SW 1271 (cell line): ENCODE results near the gene EPHA6.

Experiments
- DNase-seq, 2 experiments: peaks; one replicate each; lab custom pipeline; 2025; lab: John Stamatoyannopoulos, UW

Gene EPHA6

GRCh38 chr3:97278506-97278905, 464.1 kb downstream of the EPHA6 start:
- DNase-seq: no peak

- DNase-seq: no peak
These were observed 477.5 kb downstream of the EPHA6 start for GRCh38 chr3:97291901-97292300.

DNA sequence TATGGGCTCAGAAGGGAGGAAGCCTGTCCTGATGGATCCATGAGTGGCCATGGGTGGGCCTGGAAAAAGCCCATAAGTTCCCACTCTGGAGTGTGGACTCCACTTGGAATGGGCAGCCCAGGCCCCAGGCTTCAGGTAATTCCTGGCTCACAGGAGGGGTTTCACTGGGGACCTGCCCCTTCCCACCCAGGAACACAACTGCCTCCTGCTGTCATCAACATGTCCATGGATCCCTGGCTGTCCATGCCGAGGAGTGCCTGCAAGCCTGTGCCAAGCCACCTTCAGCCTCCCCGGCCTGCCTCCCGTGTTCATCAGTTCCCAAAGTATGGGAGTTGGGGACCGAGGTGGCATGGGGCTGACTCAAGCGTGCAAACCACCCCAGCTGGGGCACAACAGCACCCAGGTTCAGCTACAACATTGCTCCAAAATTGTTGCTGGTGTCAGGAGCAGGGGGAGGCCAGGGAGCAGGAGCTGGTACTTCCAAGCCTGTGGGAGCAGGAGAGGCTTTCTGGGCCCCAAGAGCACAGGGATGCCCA, 479.3 kb downstream of the EPHA6 start:
- no peak for DNase-seq

- DNase-seq: no peak
These were observed 482.6 kb downstream of the EPHA6 start for GRCh38 chr3:97297032-97297431.

GRCh38 chr3:97301114-97301513, 486.7 kb downstream of the EPHA6 start:
- no peak for DNase-seq

- DNase-seq: no peak
These were observed 491.8 kb downstream of the EPHA6 start for GRCh38 chr3:97306226-97306625.

DNA sequence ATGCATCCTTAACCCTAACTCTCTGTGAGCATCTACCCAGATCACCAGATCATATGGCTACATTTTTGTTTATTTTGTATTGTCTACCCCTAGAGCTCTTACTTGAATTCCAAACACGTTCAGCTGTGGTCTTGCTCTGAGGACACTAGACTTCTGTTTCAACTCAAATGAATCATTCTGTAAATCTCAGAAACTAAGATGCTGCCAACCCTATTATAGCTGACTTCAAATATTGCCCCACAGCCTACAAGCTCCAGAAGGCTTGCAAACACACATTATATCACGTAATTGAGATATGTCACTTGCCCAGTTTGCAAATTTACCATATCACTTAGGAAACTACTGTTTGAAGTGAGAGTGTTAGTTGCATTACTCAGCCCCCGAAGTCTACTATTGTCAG, 524.0 kb downstream of the EPHA6 start:
- no peak for DNase-seq

GRCh38 chr3:97340940-97341339, 526.5 kb downstream of the EPHA6 start:
- DNase-seq: no peak

- DNase-seq: no peak
These were observed 533.4 kb downstream of the EPHA6 start for GRCh38 chr3:97347780-97348179.

DNA sequence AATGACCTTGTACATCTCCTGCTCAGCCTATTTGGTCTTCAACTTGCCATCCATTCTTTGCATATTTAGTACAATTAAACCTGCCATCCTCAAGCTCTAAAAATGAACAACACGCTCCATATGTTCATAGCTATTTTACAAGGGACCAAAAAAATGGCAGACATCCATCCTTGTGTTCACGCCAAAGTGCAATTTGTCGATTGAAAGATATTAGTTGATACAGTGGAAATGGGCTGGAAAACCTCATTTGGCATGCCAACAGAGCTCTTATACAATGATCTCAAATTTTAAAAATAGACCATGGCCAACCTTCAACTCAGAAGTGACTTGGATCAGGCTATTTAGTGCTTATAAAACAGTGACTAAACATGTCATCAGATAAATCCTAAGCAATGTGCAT, 536.6 kb downstream of the EPHA6 start:
- DNase-seq: no peak

- no peak for DNase-seq
These were observed 538.8 kb downstream of the EPHA6 start for GRCh38 chr3:97353176-97353575.

- DNase-seq: no peak
These were observed 545.6 kb downstream of the EPHA6 start for GRCh38 chr3:97359977-97360376.

DNA sequence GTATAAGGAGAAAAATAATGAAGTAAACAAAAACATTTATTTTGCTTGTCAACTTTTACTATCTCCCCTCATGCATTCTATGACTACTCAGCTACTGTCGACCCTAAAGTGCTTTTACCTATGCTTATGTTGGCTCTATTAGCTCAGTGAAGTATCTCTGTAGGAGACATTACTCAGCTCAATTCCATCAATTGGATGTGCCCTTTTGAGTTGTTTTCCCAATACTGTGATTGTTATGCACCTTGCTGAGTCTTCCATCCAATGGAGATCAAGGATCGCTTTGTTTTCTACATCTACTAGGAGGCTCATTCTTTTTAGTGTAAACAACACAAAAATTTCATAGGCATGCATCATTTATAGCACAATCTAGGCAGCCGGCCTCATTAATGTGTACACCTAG, 546.4 kb downstream of the EPHA6 start:
- no peak for DNase-seq

GRCh38 chr3:97384583-97384982, 570.2 kb downstream of the EPHA6 start:
- DNase-seq: no peak

- no peak for DNase-seq
These were observed 574.4 kb downstream of the EPHA6 start for GRCh38 chr3:97388774-97389173.

DNA sequence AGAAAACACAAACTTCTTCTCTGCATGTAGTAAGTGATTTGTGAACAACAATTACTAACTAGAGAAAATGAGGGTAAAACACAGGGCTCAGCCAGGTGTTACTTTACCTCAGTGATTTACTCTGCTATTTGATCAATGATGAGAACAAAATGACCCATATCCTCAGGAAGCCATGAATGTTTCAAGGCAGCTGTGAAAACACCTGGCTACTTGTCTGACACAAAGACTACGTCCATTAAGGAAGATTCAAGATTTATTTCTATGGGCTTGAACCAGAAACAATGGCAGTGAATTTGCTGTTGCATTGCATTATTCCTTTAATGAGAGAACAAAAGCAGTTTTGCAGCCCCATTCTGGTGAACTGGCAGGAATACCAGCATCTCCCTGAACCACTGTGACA, 575.5 kb downstream of the EPHA6 start:
- DNase-seq: no peak

GRCh38 chr3:97391167-97391566, 576.8 kb downstream of the EPHA6 start:
- no peak for DNase-seq

DNA sequence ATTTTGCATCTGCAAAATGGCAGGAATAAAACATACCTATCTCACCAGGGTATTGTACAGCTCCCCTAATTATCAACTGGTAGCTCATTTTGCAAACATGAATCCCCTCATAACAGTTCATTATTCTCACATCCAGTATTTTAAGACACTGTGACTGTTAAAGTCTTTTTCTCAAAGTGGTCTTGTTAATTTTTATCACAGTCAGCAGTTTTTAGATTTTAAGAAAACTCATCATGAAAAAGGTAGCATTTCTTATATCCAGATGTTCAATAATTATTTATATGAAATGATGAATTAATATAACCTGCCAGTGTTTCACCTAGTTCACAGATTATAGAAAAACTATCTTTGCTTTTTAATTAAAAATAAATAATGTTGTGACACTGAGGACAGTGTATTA, 595.2 kb downstream of the EPHA6 start:
- no peak for DNase-seq

DNA sequence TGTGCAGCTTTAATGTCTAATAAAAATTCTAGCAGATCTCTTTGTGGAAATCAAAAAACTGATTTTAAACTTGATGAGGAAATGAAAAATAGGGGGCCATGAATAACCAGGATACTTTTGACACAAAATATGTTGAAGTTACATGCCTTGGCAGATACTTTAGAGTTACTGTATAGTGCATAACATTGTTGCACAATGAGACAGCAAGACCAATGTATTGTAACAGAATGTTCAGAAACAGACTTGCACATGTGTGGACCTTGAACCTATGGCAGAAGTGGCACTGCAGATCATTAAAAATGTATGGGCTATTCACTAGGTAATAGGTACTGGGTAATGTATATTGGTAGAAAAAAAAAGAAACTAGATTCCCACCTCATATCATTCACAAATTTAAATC, 607.2 kb downstream of the EPHA6 start:
- DNase-seq: no peak

GRCh38 chr3:97425002-97425401, 610.6 kb downstream of the EPHA6 start:
- DNase-seq: no peak

DNA sequence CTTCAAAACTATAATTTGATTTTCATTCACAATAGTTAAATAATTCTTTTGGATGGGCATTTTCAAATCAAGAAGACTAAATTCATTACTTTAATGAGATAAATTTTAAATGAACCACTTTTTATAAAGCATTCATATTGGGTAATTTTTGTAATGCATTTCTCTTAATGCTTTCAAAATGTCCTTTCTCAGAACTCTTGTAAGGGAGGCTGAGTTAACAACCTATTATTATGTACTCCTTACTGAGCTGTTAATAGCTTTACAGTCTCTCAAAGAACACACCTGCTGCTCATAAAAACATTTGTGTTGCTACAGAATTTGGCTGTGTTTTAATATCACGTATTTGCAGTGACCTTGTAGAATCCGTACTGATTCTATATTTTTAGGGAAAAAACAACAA, 616.2 kb downstream of the EPHA6 start:
- no peak for DNase-seq

- no peak for DNase-seq
These were observed 618.5 kb downstream of the EPHA6 start for GRCh38 chr3:97432914-97433313.

DNA sequence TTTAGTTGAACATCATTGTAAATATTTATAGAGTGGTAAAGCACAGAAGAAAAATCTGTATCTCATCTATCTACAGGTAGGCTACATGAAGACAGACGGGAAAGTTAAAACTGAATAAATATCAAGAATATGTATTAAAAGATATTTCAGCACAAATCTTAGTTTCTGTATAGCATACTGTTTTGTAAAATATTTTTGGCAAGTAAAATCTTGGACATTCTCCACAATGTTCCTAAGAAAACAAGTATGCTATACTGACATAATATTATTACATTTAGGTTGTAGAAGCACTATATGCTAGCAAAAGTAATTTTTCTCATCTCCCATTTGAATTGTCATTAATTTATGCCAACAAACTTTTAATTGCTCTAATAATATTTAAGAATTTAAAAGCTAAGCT, 623.7 kb downstream of the EPHA6 start:
- no peak for DNase-seq

DNA sequence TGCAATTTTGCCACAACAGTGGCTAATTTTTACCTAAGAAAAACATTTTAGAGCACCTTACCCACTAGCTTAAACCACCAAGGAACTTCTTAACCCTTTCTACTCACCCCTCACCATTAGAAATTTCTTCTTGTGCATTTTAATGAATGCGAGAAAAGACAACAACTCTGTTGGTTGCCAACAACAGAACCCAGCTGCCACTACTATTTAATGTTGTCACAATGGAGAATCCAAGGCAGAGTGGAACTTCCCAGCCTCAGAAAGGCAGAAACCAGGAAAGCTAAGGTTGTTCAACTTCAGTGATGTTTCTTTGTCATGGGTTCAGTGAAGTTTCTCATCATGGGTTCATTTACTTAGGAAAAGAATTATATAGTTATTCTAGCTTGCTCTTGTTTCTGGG, 625.0 kb downstream of the EPHA6 start:
- DNase-seq: no peak

DNA sequence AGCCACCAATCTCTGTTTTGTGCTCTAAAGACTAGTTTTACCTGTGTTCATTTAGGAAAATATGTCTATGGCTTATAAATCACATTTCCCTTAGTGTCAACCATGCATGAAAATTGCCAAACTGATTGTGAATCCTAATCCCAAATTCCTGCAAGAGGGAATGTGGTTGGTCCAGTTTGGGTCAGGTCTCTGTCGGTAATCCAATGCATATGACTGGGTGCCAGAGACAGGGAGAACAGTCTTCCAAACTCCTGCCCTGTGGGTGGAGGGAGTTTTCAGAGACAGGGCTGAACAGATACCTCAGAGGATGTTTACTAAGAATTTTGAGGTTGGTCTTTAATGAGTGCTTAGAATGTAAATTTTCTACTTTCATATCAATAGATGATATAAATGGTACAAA, 649.6 kb downstream of the EPHA6 start:
- no peak for DNase-seq
